Mesothelial cell of epicardium (in vitro differentiated cells): ENCODE results near the gene MTUS2. TPM values are rescaled to one million over a fixed set of nuclear protein-coding genes. Genes with fewer than 3 reads are reported as not detected.

ENCODE experiments used
- DNase-seq, 2 experiments: peaks; one replicate each; pipeline ENCODE4 v3.0.0; 2021; ENCODE audit warnings: low spot score in 2 of 2; ENCODE audit not compliant: unreplicated experiment in 2 of 2
- H3K27ac Mint-ChIP-seq: 2 replicates; pipeline ENCODE4 v1.8.0; 2021; ENCODE audit warnings: mixed read lengths
- H3K27me3 Mint-ChIP-seq: 2 replicates; pipeline ENCODE4 v1.8.0; 2021; ENCODE audit warnings: low read depth, mixed read lengths
- H3K36me3 Mint-ChIP-seq: 2 replicates; pipeline ENCODE4 v1.8.0; 2021; ENCODE audit warnings: mixed read lengths
- H3K4me1 Mint-ChIP-seq: 2 replicates; pipeline ENCODE4 v1.8.0; 2021; ENCODE audit warnings: mixed read lengths
- H3K4me3 Mint-ChIP-seq: 2 replicates; pipeline ENCODE4 v1.8.0; 2021; ENCODE audit warnings: mild to moderate bottlenecking, moderate library complexity, mixed read lengths
- H3K9me3 Mint-ChIP-seq: 2 replicates; pipeline ENCODE4 v1.8.0; 2021; ENCODE audit warnings: mixed read lengths
- total RNA-seq: library from RNA; stranded (reverse); gene quantifications from 3 replicates; pipeline ENCODE4 v1.2.1, GENCODE V29; 2021
- TF ChIP-seq, protein P1 (sequence below): fragments of 200-600 bp; sonication (generic); IDR thresholded peaks from one replicate; pipeline ENCODE4 v1.5.0; 2021; ENCODE audit warnings: antibody characterized with exemption; ENCODE audit not compliant: unreplicated experiment

The MTUS2 gene
- total RNA-seq, 1 donor from 2014 or later, result 1.4 TPM

DNA sequence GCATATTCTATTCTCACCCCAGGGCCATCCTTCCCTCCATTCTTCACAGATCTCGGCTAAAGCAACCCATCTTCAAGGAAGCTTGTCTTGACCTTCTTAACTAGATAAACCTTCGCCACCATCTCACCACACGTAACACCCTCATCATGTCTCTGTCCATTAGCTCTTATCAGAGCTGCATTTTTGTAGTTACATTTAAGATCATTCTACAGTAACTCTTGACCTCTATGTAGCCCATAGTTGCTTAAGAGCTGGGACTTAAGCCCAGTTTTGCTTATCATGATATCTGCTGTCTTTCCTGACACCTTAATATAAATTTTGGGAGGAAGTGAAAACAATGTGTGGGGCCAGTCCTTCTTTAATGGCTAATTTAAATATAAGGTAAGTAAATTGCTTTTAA is 345.1 kb downstream of the MTUS2 start:
- H3K27me3 Mint-ChIP-seq, result no peaks in the 10 kb centered on the region
- H3K27ac Mint-ChIP-seq, result no peak overlapping the region
- H3K4me1 Mint-ChIP-seq, result peaks cover 6% of the 10 kb centered on the region
- H3K4me3 Mint-ChIP-seq, result no peak overlapping the region
- DNase-seq, result no peak
- TF ChIP-seq, protein P1, sequence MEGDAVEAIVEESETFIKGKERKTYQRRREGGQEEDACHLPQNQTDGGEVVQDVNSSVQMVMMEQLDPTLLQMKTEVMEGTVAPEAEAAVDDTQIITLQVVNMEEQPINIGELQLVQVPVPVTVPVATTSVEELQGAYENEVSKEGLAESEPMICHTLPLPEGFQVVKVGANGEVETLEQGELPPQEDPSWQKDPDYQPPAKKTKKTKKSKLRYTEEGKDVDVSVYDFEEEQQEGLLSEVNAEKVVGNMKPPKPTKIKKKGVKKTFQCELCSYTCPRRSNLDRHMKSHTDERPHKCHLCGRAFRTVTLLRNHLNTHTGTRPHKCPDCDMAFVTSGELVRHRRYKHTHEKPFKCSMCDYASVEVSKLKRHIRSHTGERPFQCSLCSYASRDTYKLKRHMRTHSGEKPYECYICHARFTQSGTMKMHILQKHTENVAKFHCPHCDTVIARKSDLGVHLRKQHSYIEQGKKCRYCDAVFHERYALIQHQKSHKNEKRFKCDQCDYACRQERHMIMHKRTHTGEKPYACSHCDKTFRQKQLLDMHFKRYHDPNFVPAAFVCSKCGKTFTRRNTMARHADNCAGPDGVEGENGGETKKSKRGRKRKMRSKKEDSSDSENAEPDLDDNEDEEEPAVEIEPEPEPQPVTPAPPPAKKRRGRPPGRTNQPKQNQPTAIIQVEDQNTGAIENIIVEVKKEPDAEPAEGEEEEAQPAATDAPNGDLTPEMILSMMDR, result no peak
- H3K36me3 Mint-ChIP-seq, result no peaks in the 10 kb centered on the region
- peaks cover 5% of the 10 kb centered on the region for H3K9me3 Mint-ChIP-seq

- Mint-ChIP-seq H3K4me3 (no peak overlapping the region), H3K36me3 (no peaks in the 10 kb centered on the region), H3K27ac (no peak overlapping the region), H3K4me1 (peaks cover 6% of the 10 kb centered on the region), H3K27me3 (no peaks in the 10 kb centered on the region), H3K9me3 (peaks cover 6% of the 10 kb centered on the region)
- TF ChIP-seq, protein P1, result no peak
- no peak for DNase-seq
These were observed 345.7 kb downstream of the MTUS2 start for GRCh38 chr13:29165840-29166239.

DNA sequence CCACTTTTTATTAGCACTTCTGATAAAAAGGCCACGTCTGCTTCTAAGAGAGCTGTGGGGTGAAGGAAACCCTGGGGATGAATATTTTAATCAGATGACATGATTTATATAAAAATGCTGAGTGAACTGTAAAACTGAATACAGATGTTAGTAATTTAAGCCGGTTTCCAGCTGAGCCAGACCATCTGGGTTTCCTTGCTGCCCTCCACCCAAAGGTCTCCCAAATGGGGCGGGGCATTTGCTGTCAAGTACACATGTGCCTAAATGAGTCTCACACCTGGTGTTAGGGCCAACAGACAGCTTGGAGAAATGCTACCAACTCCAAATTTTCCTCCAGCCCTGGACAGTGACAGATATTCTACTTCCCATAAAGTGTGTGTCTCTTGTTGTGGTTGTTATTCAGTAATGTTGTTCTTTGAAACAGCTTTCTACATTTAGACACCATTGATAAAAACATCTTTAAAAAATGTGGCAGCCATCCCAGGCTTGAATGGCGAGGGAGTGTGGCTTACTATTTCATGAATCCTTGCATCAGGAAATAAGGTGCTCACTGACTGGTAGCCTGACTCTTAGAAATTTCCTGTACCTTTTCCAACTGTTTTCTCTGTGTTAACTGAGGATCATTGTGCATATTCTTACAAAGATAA is 350.4 kb downstream of the MTUS2 start:
- no peaks in the 10 kb centered on the region for H3K36me3 Mint-ChIP-seq
- DNase-seq, result no peak
- H3K27me3 Mint-ChIP-seq, result peaks cover 1% of the 10 kb centered on the region
- H3K27ac Mint-ChIP-seq, result no peak overlapping the region
- H3K4me3 Mint-ChIP-seq, result no peak overlapping the region
- TF ChIP-seq, protein P1, result no peak
- H3K9me3 Mint-ChIP-seq, result peaks cover 18% of the 10 kb centered on the region
- peaks cover 6% of the 10 kb centered on the region for H3K4me1 Mint-ChIP-seq

GRCh38 chr13:29171244-29171643 is 351.1 kb downstream of the MTUS2 start:
- Mint-ChIP-seq H3K27me3 (peaks cover 1% of the 10 kb centered on the region), H3K9me3 (peaks cover 17% of the 10 kb centered on the region), H3K4me3 (no peak overlapping the region), H3K36me3 (no peaks in the 10 kb centered on the region), H3K4me1 (peaks cover 6% of the 10 kb centered on the region), H3K27ac (no peak overlapping the region)
- TF ChIP-seq, protein P1, result no peak
- no peak for DNase-seq

- TF ChIP-seq, protein P1, result no peak
- H3K4me1 Mint-ChIP-seq, result peaks cover 6% of the 10 kb centered on the region
- H3K27me3 Mint-ChIP-seq, result peaks cover 1% of the 10 kb centered on the region
- H3K4me3 Mint-ChIP-seq, result no peak overlapping the region
- H3K36me3 Mint-ChIP-seq, result no peaks in the 10 kb centered on the region
- H3K27ac Mint-ChIP-seq, result no peak overlapping the region
- DNase-seq, result no peak
- H3K9me3 Mint-ChIP-seq, result peaks cover 24% of the 10 kb centered on the region
These were observed 354.0 kb downstream of the MTUS2 start for GRCh38 chr13:29174093-29174492.
